ENCODE results near the gene MAGI2.

GRCh38 chr7:78141522-78142281 lies 1311.8 kb downstream of the MAGI2 start:
- peak; percentile 90 for TF ChIP-seq TOX (CRISPR knock-in tag; IDR thresholded peaks at IDR 0.05; ENCODE audit: borderline replicate concordance)
- TF ChIP-seq ESRRG (CRISPR knock-in tag; IDR thresholded peaks at IDR 0.05), result no peak
- TF ChIP-seq ZFP3 (CRISPR knock-in tag; IDR thresholded peaks at IDR 0.05), result peak; percentile 29; the same call in 1 of the 2 replicates
- no peak for TF ChIP-seq OSR1 (CRISPR knock-in tag; IDR thresholded peaks at IDR 0.05)
- TF ChIP-seq ZNF70 (CRISPR knock-in tag; IDR thresholded peaks at IDR 0.05), result no peak
- TF ChIP-seq BACH2 (CRISPR knock-in tag; IDR thresholded peaks at IDR 0.05; ENCODE audit: borderline replicate concordance), result no peak
- 0 out of 2 replicates have a peak, but pooled peaks have one; percentile 50 for TF ChIP-seq CREB5 (CRISPR knock-in tag; IDR thresholded peaks at IDR 0.05; ENCODE audit: low read depth)
- no peak for TF ChIP-seq ARNTL (CRISPR knock-in tag; IDR thresholded peaks at IDR 0.05; ENCODE audit: borderline replicate concordance, low read depth)
- TF ChIP-seq ZFP30 (CRISPR knock-in tag; IDR thresholded peaks at IDR 0.05), result no peak
- no peak for TF ChIP-seq RARB (CRISPR knock-in tag; IDR thresholded peaks at IDR 0.05)

All from SK-N-SH treated with all-trans-retinoic acid at 6 μM for 48 hours (cell line).